ENCODE measurements around the gene ZNHIT2.

ZNHIT2 gene

GRCh38 chr11:65134240-65134951, 16.9 kb upstream of the ZNHIT2 start, which contains the start of gene SYVN1:
SYVN1 (minus strand) TSS chr11:65134519; CDS start chr11:65133601, 918 bp downstream.
- peak; percentile 80 to 88 (median 86) for DNase-seq (ENCODE audit: low read depth in 4 of 4, low spot score in 1 of 4)

GRCh38 chr11:65133724-65134123, 16.2 kb upstream of the ZNHIT2 start:
- DNase-seq (ENCODE audit: low read depth in 4 of 4, low spot score in 1 of 4): no peak

GRCh38 chr11:65132988-65133700, 15.6 kb upstream of the ZNHIT2 start:
- DNase-seq (ENCODE audit: low read depth in 4 of 4, low spot score in 1 of 4): peak in 1 of 4 experiments; percentile 57

GRCh38 chr11:65132238-65132987, 14.9 kb upstream of the ZNHIT2 start:
- no peak for DNase-seq (ENCODE audit: low read depth in 4 of 4, low spot score in 1 of 4)

GRCh38 chr11:65131895-65132237, 14.4 kb upstream of the ZNHIT2 start:
- no peak for DNase-seq (ENCODE audit: low read depth in 4 of 4, low spot score in 1 of 4)

GRCh38 chr11:65131417-65131776, 13.9 kb upstream of the ZNHIT2 start:
- no peak for DNase-seq (ENCODE audit: low read depth in 4 of 4, low spot score in 1 of 4)

- DNase-seq (ENCODE audit: low read depth in 4 of 4, low spot score in 1 of 4): no peak
These were observed 13.3 kb upstream of the ZNHIT2 start for GRCh38 chr11:65130631-65131416.

- DNase-seq (ENCODE audit: low read depth in 4 of 4, low spot score in 1 of 4): no peak
These were observed 12.3 kb upstream of the ZNHIT2 start for GRCh38 chr11:65129649-65130441.

GRCh38 chr11:65128182-65129145, 11.0 kb upstream of the ZNHIT2 start:
- no peak for DNase-seq (ENCODE audit: low read depth in 4 of 4, low spot score in 1 of 4)

GRCh38 chr11:65127473-65128181, 10.1 kb upstream of the ZNHIT2 start:
- DNase-seq (ENCODE audit: low read depth in 4 of 4, low spot score in 1 of 4): no peak

- no peak for DNase-seq (ENCODE audit: low read depth in 4 of 4, low spot score in 1 of 4)
These were observed 9.2 kb upstream of the ZNHIT2 start for GRCh38 chr11:65126624-65127274.

- DNase-seq (ENCODE audit: low read depth in 4 of 4, low spot score in 1 of 4): no peak
These were observed 7.9 kb upstream of the ZNHIT2 start for GRCh38 chr11:65125197-65126056.

- DNase-seq (ENCODE audit: low read depth in 4 of 4, low spot score in 1 of 4): no peak
These were observed 7.1 kb upstream of the ZNHIT2 start for GRCh38 chr11:65124480-65125196.

- DNase-seq (ENCODE audit: low read depth in 4 of 4, low spot score in 1 of 4): peak; percentile 96 to 99 (median 98)
These were observed 4.6 kb upstream of the ZNHIT2 start, which contains the start of the genes FAU and MRPL49 for GRCh38 chr11:65121865-65122696. FAU (minus strand) TSS chr11:65122134; CDS start chr11:65121813, 321 bp downstream. MRPL49 (plus strand) TSS chr11:65122321; CDS start chr11:65122347, 26 bp downstream.

- DNase-seq (ENCODE audit: low read depth in 4 of 4, low spot score in 1 of 4): no peak
These were observed 4.0 kb upstream of the ZNHIT2 start for GRCh38 chr11:65121447-65121864.

Measured in stimulated activated CD4-positive, alpha-beta T cell treated with anti-CD3 and anti-CD28 coated beads, Interleukin-1b, Interleukin-23, amount 100 ng/mL, for 24 hours (primary cell).